GM12873 (cell line): Measurements from ENCODE around the gene MBP.

Experiments used
- TF ChIP-seq, protein P1 (sequence below): IDR thresholded peaks from 2 replicates; pipeline ENCODE4 v1.5.1; 2012; ENCODE audit warnings: low read depth, mild to moderate bottlenecking, moderate library complexity, low read length, control low read depth; ENCODE audit not compliant: insufficient read depth; ENCODE audit errors: missing control alignments

Gene MBP

DNA sequence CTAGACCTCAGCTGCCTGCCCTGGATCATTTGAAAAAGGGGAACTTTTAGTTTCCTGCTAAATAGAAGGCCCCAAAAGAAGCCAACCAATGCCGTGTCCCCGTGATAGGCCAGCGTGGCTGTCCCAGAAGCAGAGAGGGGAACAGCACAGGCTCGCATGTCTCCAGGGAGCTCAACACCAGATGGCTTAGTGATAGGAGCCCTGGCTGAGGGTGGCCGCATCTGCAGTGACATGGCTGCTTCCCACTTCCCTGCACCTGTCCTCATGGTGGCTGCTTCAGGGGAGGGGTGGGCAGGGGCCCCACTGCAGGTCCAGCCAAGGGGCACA, 79.6 kb downstream of the MBP start:
- TF ChIP-seq, protein P1, sequence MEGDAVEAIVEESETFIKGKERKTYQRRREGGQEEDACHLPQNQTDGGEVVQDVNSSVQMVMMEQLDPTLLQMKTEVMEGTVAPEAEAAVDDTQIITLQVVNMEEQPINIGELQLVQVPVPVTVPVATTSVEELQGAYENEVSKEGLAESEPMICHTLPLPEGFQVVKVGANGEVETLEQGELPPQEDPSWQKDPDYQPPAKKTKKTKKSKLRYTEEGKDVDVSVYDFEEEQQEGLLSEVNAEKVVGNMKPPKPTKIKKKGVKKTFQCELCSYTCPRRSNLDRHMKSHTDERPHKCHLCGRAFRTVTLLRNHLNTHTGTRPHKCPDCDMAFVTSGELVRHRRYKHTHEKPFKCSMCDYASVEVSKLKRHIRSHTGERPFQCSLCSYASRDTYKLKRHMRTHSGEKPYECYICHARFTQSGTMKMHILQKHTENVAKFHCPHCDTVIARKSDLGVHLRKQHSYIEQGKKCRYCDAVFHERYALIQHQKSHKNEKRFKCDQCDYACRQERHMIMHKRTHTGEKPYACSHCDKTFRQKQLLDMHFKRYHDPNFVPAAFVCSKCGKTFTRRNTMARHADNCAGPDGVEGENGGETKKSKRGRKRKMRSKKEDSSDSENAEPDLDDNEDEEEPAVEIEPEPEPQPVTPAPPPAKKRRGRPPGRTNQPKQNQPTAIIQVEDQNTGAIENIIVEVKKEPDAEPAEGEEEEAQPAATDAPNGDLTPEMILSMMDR = no peak

DNA sequence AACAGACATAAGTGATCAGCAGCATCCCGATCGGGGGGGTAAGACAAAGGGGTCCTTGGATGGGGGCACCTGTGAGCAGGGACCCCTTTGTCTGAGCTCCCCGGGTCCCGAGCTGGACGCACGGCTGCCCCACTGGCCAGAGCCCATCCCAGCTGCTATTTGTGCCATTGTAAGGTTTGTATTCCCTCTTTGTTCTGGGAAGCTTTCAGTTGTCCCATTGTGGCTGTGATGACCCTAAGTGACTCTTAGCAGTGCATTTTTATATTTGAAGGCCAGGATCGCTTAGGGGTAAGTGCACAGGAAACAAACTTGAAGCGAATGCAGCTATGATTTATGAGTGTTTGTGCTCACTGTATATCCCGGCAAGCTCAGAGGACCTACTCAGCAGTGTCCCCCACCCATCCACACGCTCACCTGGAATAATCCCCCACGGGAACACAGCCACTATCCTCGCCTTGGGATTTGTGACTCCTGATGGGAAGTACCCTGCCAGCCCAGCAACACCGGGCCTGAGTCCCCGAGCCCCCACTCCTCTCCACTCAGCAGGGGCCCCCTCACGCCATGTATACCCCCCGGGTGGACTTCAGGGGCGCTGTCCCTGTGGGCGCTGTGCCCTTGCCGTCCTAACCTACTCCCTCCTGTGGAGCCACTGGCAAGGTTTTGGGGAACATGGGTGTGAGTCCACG, 80.1 kb downstream of the MBP start:
- TF ChIP-seq, protein P1 = no peak

DNA sequence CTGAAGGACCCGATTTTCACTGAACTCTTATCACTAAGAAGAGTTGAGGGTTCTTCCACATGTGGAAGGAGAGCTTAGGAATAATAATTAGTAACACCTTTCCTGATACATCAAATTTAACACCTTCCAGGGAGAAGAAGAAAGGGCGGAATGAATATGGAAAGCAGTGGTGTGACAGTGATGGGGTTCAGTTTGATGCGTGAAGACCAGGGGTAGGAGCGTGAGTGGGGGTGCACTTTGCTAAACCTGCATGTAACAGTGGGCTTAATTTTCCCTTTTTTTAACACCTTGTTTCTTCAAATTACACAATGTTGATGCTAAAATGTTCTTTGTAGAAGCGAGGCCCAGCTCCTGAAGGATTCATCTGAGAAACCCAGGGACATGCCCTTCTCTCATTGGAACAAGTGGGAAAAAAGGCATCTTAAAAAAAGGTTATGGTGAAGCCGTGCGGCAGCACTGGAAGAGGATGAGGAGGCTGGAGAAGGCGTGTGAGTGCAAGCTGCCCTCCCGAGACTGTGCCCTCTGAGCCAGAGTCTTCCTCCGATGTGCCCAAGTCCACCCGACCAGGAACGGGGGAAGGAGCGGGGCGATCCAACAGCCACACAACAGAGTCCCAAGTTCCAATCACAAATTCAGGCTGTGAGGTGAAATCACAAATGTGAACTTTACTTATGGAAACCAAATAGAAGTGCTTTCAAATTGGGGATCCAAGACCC, 80.8 kb downstream of the MBP start:
- TF ChIP-seq, protein P1 = no peak

DNA sequence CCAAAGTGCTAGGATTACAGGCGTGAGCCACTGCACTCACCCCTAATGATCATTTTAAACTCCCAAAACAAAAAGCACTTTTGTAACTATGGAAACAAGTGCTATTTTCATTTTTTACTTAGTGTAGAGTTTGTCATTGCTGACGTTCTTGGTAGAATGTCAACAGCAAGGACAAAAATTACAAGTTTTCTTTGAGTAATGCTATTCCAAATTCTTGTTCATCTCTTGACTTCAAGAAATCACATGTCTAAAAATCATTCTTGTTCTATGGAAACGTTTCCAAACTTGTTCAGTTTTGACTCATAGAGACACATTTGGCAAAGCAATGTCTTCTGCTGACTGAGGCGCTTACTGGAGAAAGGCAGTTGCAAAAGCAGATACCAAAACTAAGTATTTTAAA, 82.6 kb downstream of the MBP start:
- TF ChIP-seq, protein P1 = no peak

DNA sequence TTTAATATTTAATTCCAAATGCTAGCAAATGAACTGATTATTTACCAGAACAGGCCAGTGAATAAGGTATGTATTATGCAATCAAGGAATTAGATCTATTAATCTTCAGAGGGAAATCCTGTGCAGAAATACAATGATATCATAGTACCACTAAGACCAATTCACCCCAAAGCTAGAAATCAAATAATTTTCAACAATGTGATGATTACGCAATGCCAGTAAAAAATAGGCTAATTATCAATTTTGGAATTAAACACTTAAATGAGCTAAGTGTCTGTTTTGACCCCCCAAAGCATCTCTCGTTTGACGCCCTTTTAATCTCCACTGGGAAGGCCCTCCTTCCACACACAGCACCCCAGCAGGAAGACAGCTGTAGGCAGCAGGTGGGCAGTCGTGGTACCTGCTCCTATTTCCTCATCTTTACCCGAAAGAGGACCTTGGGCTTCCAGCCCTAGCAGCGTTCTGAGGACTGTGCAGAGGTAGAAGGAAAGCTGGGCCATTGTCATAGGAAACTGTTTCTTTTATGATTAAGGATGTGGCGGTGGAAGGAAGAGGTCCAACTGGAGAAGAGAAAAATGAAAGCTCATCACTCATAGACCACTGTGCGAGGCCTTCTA, 84.7 kb downstream of the MBP start:
- TF ChIP-seq, protein P1 = no peak

DNA sequence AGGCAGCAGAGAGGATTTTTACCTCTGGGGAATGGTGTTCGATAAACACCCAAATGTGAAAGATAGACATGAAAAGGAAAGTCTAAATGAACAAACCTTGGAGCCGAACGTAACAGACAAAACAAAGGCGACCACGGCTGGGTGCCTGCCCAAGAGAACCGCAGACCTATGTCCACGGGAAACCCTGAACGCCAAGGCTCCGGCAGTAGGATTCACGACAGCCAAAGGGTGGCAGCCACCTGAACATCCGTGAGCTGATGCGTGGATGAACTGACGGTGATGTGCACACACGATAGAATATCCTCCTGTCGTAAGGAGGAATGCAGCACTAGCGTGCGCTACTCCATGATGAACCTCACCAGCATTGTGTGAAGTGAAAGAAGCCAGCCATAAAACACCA, 85.6 kb downstream of the MBP start:
- TF ChIP-seq, protein P1 = no peak

DNA sequence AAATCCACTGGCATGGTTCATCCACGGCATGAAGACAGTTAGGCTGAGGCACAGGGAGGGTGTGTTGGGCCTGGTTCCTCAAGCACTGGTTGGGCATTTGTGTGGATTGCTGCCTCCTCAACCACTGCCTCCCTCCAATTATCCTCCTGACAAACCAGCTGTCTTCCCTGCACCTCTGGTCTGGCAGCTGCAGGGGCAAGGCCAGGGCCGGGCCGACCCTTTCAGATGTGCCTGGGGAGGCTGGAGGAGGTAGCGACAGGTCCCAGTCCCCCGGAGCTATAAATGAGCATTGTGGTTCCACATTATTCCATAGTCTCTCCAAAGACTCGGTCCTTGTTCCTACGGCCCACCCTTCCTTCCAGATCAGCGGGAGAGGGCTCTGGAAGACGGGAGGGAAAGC, 86.2 kb downstream of the MBP start:
- TF ChIP-seq, protein P1 = no peak
